ENCODE measurements around the gene GMPR. TPM values are rescaled to one million over a fixed set of nuclear protein-coding genes. Genes with fewer than 3 reads are reported as not detected.

The GMPR gene
- total and polyA plus RNA-seq, 8 donors = 4.5 to 25.9 (median 7.0) TPM

DNA sequence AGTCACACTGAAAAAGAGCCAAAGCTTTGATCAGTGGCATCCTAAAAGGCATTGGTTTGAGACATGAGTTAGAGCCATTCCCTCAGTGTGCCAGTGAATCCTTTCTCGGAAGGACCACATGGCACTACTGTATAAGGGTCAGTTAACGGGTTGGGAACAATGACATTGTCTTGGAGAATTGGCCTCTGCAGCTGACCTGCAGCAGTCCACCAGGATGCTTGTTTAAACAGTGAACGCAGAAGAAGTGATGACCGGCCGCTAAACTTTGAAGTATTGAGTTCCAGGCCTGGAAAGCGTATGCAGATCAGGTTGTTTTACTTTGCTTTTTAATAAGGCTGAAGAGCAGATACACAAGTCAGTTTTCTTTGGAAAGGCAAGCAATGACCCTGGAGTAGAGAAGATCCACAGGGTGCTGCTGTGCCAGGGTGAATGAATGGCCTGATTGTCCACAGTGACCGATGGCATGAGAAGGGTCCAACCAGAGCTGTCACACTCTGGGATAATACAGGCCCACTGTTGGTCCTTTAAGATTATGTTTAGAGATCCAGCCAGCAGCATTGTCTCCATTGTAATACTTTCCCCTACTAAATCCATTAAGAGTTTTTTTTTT, 57.8 kb downstream of the GMPR start:
- TF ChIP-seq, protein P1, sequence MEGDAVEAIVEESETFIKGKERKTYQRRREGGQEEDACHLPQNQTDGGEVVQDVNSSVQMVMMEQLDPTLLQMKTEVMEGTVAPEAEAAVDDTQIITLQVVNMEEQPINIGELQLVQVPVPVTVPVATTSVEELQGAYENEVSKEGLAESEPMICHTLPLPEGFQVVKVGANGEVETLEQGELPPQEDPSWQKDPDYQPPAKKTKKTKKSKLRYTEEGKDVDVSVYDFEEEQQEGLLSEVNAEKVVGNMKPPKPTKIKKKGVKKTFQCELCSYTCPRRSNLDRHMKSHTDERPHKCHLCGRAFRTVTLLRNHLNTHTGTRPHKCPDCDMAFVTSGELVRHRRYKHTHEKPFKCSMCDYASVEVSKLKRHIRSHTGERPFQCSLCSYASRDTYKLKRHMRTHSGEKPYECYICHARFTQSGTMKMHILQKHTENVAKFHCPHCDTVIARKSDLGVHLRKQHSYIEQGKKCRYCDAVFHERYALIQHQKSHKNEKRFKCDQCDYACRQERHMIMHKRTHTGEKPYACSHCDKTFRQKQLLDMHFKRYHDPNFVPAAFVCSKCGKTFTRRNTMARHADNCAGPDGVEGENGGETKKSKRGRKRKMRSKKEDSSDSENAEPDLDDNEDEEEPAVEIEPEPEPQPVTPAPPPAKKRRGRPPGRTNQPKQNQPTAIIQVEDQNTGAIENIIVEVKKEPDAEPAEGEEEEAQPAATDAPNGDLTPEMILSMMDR (IDR thresholded peaks at IDR 0.05) = no peak
- Histone ChIP-seq H3K27ac (no peak overlapping the region), H3K9me3 (no peaks in the 10 kb centered on the region), H3K4me1 (no peaks in the 10 kb centered on the region), H3K36me3 (no peaks in the 10 kb centered on the region), H3K27me3 (no peaks in the 10 kb centered on the region), H3K4me3 (no peak overlapping the region)
- FAIRE-seq (no peak), DNase-seq (no peak), ATAC-seq (no peak)
- 93% methylated on average over 7 of the region's 7 CpGs for WGBS, 2 donors
- intact Hi-C loops (cut with DNase I) = no loop called here

DNA sequence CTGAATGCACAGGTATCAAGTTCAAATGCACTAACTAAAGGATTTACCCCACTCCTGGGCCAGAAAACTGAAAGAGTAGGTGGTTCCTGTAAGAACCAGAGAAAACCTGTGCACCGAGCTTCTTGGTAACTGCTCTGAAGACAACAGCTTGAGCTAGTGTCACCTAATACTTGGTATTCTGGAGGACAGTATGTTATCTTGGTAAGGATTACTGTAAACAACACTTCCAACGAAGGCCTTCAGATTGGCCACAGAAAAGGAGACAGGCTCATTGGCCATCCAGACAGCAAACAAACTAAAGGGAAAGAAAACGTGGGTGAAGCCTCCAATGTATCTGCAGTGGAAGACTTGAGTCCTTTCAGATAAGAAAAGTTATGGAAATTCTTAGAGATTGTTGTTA, 61.5 kb downstream of the GMPR start:
- Histone ChIP-seq H3K36me3 (no peaks in the 10 kb centered on the region), H3K27ac (no peak overlapping the region), H3K4me3 (no peak overlapping the region), H3K9me3 (no peaks in the 10 kb centered on the region), H3K27me3 (no peaks in the 10 kb centered on the region), H3K4me1 (no peaks in the 10 kb centered on the region)
- FAIRE-seq (no peak), ATAC-seq (no peak), DNase-seq (no peak)
- TF ChIP-seq, protein P1 (IDR thresholded peaks at IDR 0.05) = no peak
- intact Hi-C loops (cut with DNase I) = no loop called here
- WGBS, 2 donors = 77 to 78% methylated on average over 3 of the region's 3 CpGs

DNA sequence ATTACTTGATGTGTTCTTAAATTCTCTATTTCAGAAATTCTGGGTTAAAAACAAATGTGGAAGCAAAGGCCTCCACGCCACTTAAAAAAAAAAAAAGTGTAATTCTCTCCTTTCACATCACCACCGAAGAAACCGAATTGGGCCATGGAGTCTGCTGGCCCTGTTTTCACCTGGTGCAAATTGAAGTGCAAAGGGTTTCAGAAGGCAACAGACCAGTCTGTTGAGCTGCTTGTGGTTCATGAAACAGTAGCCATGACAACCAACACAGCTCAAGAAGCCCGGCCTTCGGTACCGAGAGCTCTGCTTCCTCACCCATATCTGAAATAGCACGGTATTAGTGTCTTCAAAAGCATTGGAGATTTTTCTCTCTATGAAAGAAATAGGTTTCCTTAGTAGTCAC, 63.1 kb downstream of the GMPR start:
- no peaks in the 10 kb centered on the region for H3K4me1 ChIP-seq
- peak in 2 of 4 donors; percentile 37 to 43 for ATAC-seq
- H3K4me3 ChIP-seq = no peak overlapping the region
- no peaks in the 10 kb centered on the region for H3K27me3 ChIP-seq
- H3K27ac ChIP-seq = no peak overlapping the region
- no peaks in the 10 kb centered on the region for H3K9me3 ChIP-seq
- WGBS, 2 donors = 88 to 90% methylated on average over 7 of the region's 7 CpGs
- no peak for DNase-seq
- FAIRE-seq = no peak
- intact Hi-C loops (cut with DNase I) = no loop called here
- peaks cover 0 to 5% (median 3%) of the 10 kb centered on the region in 3 donors for H3K36me3 ChIP-seq
- TF ChIP-seq, protein P1 (IDR thresholded peaks at IDR 0.05) = no peak

DNA sequence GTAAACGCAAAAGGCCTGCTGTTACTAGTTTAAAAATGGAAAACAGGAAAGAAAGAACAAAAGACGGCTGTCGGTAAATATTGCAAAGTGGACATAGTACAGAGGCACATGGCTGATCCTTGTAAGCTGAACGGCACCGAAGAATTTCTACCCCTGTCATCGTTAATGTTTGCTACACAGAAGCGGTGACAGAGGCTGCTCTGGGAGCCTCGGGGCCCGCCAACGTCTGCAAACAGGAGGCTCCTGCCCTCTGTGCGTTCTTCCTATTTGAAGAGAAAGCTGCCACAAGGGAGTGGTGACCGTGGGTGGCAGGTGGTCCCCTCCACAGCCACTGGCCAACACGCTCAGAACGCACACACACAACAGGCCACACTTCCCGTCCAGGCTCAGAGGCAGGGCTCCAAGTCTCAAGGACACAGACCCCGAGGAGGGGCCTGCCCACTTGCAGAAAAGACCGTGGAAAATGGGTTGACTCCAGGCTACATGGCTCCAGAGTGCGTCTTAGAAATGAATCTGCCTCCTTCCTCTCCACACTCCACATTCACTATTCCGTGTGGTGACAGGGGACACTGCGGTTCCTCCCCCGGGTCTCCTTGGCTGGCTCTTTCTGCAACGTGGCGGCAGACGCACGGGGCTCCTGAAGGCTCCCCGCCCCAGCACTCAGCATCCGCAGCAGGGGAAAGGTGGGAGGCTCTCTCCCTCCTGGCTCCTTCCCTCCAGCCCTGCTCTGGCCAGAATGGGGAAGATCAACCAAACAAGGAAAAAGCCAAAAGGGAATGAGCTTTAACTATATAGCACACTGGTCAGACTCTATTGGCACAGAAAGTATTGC, 64.5 kb downstream of the GMPR start:
- no peak for FAIRE-seq
- no peak overlapping the region for H3K4me3 ChIP-seq
- intact Hi-C loops (cut with DNase I) = no loop called here
- WGBS, 2 donors = 84 to 87% methylated on average over 27 of the region's 27 CpGs
- no peak for ATAC-seq
- peaks cover 0 to 6% (median 3%) of the 10 kb centered on the region in 3 donors for H3K36me3 ChIP-seq
- H3K27ac ChIP-seq = no peak overlapping the region
- no peaks in the 10 kb centered on the region for H3K4me1 ChIP-seq
- no peak for DNase-seq
- TF ChIP-seq, protein P1 (IDR thresholded peaks at IDR 0.05) = no peak
- H3K9me3 ChIP-seq = no peaks in the 10 kb centered on the region
- H3K27me3 ChIP-seq = no peaks in the 10 kb centered on the region

DNA sequence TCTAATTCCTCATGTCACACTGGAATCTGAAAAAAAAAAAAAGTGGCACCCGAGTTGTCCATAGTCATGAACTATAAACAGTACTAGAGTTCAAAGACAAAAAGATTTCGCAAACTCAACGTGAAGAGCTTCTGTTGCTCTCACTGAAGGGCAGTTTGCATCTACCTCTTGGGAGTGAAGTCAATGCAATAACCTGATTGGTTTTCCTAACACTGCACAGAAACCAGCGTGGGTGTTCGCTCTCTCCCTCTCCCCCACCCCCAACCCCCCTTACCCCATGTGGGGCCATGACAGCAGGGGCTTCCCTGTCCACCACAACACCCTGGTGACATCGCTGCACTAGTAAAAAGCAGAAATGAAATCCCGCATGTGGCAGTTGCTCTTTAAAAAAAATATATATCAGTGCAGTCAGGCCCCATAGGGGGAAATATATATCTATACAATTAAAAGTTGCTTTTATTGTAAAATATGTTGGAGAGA, 66.9 kb downstream of the GMPR start:
- 86% methylated on average over 7 of the region's 7 CpGs for whole genome bisulfite sequencing, 2 donors
- H3K27ac ChIP-seq = no peak overlapping the region
- TF ChIP-seq, protein P1 (IDR thresholded peaks at IDR 0.05) = no peak
- DNase-seq = no peak
- H3K27me3 ChIP-seq = no peaks in the 10 kb centered on the region
- no peak overlapping the region for H3K4me3 ChIP-seq
- no peaks in the 10 kb centered on the region for H3K9me3 ChIP-seq
- peaks cover 0 to 6% (median 3%) of the 10 kb centered on the region in 3 donors for H3K36me3 ChIP-seq
- no peak for ATAC-seq
- intact Hi-C loops (cut with DNase I) = no loop called here
- FAIRE-seq = no peak
- H3K4me1 ChIP-seq = no peaks in the 10 kb centered on the region
